NCI-H1092 treated with DMSO at 0.1 percent for 48 hours (cell line): Measurements from ENCODE around the gene NOL4L.

Experiments
- DNase-seq: peaks from one replicate; lab custom pipeline; 2025; lab: John Stamatoyannopoulos, UW

The NOL4L gene

GRCh38 chr20:32456869-32457478 is 128.2 kb downstream of the NOL4L start:
- peak; percentile 58 for DNase-seq

- no peak for DNase-seq
Observed at GRCh38 chr20:32455901-32456701, 129.0 kb downstream of the NOL4L start.

GRCh38 chr20:32455171-32455900 is 129.8 kb downstream of the NOL4L start:
- DNase-seq = no peak

- no peak for DNase-seq
Observed at GRCh38 chr20:32454164-32455145, 130.7 kb downstream of the NOL4L start.

GRCh38 chr20:32453467-32454163 is 131.5 kb downstream of the NOL4L start:
- DNase-seq = no peak

- no peak for DNase-seq
Observed at GRCh38 chr20:32452776-32453466, 132.2 kb downstream of the NOL4L start.

- no peak for DNase-seq
Observed at GRCh38 chr20:32451682-32452461, 133.3 kb downstream of the NOL4L start.

- DNase-seq = no peak
Observed at GRCh38 chr20:32451340-32451681, 133.8 kb downstream of the NOL4L start.

GRCh38 chr20:32450484-32451061 is 134.6 kb downstream of the NOL4L start:
- DNase-seq = no peak

- no peak for DNase-seq
Observed at GRCh38 chr20:32449890-32450401, 135.2 kb downstream of the NOL4L start.

GRCh38 chr20:32449057-32449889 is 135.9 kb downstream of the NOL4L start:
- no peak for DNase-seq

GRCh38 chr20:32448306-32449056 is 136.7 kb downstream of the NOL4L start:
- no peak for DNase-seq

GRCh38 chr20:32447136-32448027 is 137.8 kb downstream of the NOL4L start:
- DNase-seq = no peak

- DNase-seq = no peak
Observed at GRCh38 chr20:32446301-32447100, 138.6 kb downstream of the NOL4L start.

GRCh38 chr20:32445539-32446273 is 139.4 kb downstream of the NOL4L start:
- peak; percentile 55 for DNase-seq
